ENCODE results near the gene SIRT2. TPM values are rescaled to one million over a fixed set of nuclear protein-coding genes. Genes with fewer than 3 reads are reported as not detected.
"Not testable (repeated sequence)": the region's sequence is repeated elsewhere in the genome, so short reads cannot be mapped to it uniquely, and the experiment has no call there.

The SIRT2 gene
- total and polyA plus RNA-seq, 2 of the 13 experiments (the other 11 are each of a cell fraction or from before 2014, with no cell fraction given): 22.3 to 26.1 TPM

GRCh38 chr19:38875656-38876395 is 23.6 kb downstream of the SIRT2 start:
- H3K36me3 ChIP-seq (replicated peaks in 1 of 2; ENCODE audit: control insufficient read depth in 1 of 2, insufficient read depth in 2 of 2, low read length in 2 of 2): no peaks in the 10 kb centered on the region
- no peaks in the 10 kb centered on the region for H3K9me3 ChIP-seq (ENCODE audit: low read length)
- H2AFZ ChIP-seq (ENCODE audit: low read length): no peak overlapping the region
- no peak overlapping the region for H3K9ac ChIP-seq (ENCODE audit: insufficient read depth, low read depth, low read length)
- H4K20me1 ChIP-seq (ENCODE audit: insufficient read depth, low read length): no peaks in the 10 kb centered on the region
- H3K27ac ChIP-seq (ENCODE audit: extremely low read length, insufficient read depth, low read length): no peak overlapping the region
- ChIA-PET CTCF (ENCODE audit: low intra/inter-chr PET ratio, low total read pairs) (no interaction called here), POLR2A (interaction anchor here (1.2 to 5.6 kb wide), 2 partner anchors 23 to 26 kb away, joined by 4 to 37 read pairs; partner anchors contain the start of gene HNRNPL)
- TF ChIP-seq MYC (CRISPR knock-in tag; IDR thresholded peaks at IDR 0.05; ENCODE audit: borderline replicate concordance): no peak
- no peak for TF ChIP-seq ZNF607 (CRISPR knock-in tag; IDR thresholded peaks at IDR 0.05; ENCODE audit: borderline replicate concordance)
- no peak for TF ChIP-seq ZFP36L1 (CRISPR knock-in tag; IDR thresholded peaks at IDR 0.05)
- TF ChIP-seq ZNF121 (CRISPR knock-in tag; IDR thresholded peaks at IDR 0.05): no peak
- no peak for TF ChIP-seq PCBP1 (IDR thresholded peaks at IDR 0.05; ENCODE audit: borderline replicate concordance, low read depth, low read length)
- TF ChIP-seq MEIS2 (CRISPR knock-in tag; IDR thresholded peaks at IDR 0.05): no peak
- TF ChIP-seq HIVEP1 (CRISPR knock-in tag; IDR thresholded peaks at IDR 0.05): no peak
- no peak for TF ChIP-seq NPAS2 (CRISPR knock-in tag; IDR thresholded peaks at IDR 0.05; ENCODE audit: borderline replicate concordance)
- TF ChIP-seq, protein P1, sequence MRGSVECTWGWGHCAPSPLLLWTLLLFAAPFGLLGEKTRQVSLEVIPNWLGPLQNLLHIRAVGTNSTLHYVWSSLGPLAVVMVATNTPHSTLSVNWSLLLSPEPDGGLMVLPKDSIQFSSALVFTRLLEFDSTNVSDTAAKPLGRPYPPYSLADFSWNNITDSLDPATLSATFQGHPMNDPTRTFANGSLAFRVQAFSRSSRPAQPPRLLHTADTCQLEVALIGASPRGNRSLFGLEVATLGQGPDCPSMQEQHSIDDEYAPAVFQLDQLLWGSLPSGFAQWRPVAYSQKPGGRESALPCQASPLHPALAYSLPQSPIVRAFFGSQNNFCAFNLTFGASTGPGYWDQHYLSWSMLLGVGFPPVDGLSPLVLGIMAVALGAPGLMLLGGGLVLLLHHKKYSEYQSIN (CRISPR knock-in tag; IDR thresholded peaks at IDR 0.05; ENCODE audit: borderline replicate concordance): no peak
- no peak for TF ChIP-seq ZNF589 (CRISPR knock-in tag; conservative IDR thresholded peaks at IDR 0.05)
- no peaks in the 10 kb centered on the region for H3K27me3 ChIP-seq (ENCODE audit: control insufficient read depth in 1 of 2, insufficient read depth in 2 of 2, low read length in 2 of 2)
- 83% methylated on average over 6 of the region's 6 CpGs for whole genome bisulfite sequencing (ENCODE audit: low lambda C conversion rate)
- FAIRE-seq (no peak), DNase-seq (ENCODE audit: low spot score) (no peak), ATAC-seq (peak; percentile 17; the same call in 1 of the 3 replicates)
- peaks cover 45% of the 10 kb centered on the region for H3K4me1 ChIP-seq (ENCODE audit: insufficient read depth, low read length)
- no peak overlapping the region for H3K4me2 ChIP-seq (ENCODE audit: low read depth, low read length)
- in situ Hi-C loops (cut with HindIII; ENCODE audit: extremely low pct_ligation_motif_present, low pct_unique_long_range_greater_than_20kb): no loop called here
- BruUV-seq (replicated peaks): no TSS peak
- intact Hi-C loops (cut with micrococcal nuclease; ENCODE audit: unreplicated experiment): no loop called here
- H3K4me3 ChIP-seq (replicated peaks in 1 of 3; ENCODE audit: insufficient read depth in 1 of 3, low read depth in 2 of 3, low read length in 3 of 3): no peak overlapping the region
- H3K79me2 ChIP-seq (ENCODE audit: insufficient read depth, low read length): no peaks in the 10 kb centered on the region

DNA sequence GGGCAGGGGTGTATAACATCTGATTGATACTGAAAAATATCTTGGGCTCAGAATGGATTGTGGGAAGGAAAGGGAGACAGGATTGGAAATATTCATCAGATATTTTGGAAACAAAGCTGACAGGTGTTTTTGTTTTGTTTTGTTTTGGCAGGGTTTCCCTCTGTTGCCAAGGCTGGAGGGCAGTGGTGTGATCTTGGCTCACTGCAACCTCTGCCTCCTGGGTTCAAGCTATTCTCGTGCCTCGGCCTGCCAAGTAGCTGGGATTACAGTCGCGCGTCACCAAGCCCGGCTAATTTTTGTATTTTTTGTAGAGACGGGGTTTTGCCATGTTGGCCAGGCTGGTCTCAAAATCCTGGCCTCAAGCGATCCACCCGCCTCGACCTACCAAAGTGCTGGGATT is 26.0 kb downstream of the SIRT2 start:
- H4K20me1 ChIP-seq (ENCODE audit: insufficient read depth, low read length); H3K4me2 ChIP-seq (ENCODE audit: low read depth, low read length); DNase-seq (ENCODE audit: low spot score); CTCF ChIA-PET (ENCODE audit: low intra/inter-chr PET ratio, low total read pairs); POLR2A ChIA-PET; H3K27me3 ChIP-seq (ENCODE audit: control insufficient read depth in 1 of 2, insufficient read depth in 2 of 2, low read length in 2 of 2); H3K79me2 ChIP-seq (ENCODE audit: insufficient read depth, low read length); H3K9me3 ChIP-seq (ENCODE audit: low read length); intact Hi-C loops (cut with micrococcal nuclease; ENCODE audit: unreplicated experiment); H3K4me3 ChIP-seq (replicated peaks in 1 of 3; ENCODE audit: insufficient read depth in 1 of 3, low read depth in 2 of 3, low read length in 3 of 3); H3K36me3 ChIP-seq (replicated peaks in 1 of 2; ENCODE audit: control insufficient read depth in 1 of 2, insufficient read depth in 2 of 2, low read length in 2 of 2); H2AFZ ChIP-seq (ENCODE audit: low read length); FAIRE-seq; in situ Hi-C loops (cut with HindIII; ENCODE audit: extremely low pct_ligation_motif_present, low pct_unique_long_range_greater_than_20kb); H3K9ac ChIP-seq (ENCODE audit: insufficient read depth, low read depth, low read length); BruUV-seq (replicated peaks); ATAC-seq; H3K27ac ChIP-seq (ENCODE audit: extremely low read length, insufficient read depth, low read length): not testable (repeated sequence)
- WGBS (ENCODE audit: low lambda C conversion rate): 95% methylated on average over 10 of the region's 10 CpGs
- H3K4me1 ChIP-seq (ENCODE audit: insufficient read depth, low read length): peaks cover 24% of the 10 kb centered on the region

Measured in HepG2 (cell line).